GM19023 (cell line): ENCODE results near the gene FGGY.
"Not testable (repeated sequence)": the region's sequence is repeated elsewhere in the genome, so short reads cannot be mapped to it uniquely, and the experiment has no call there.

ENCODE experiments used
- ATAC-seq: cut with Tn5 transposase; IDR thresholded peaks from one replicate; pipeline ENCODE4 v1.9.1; 2021; ENCODE audit warnings: mild to moderate bottlenecking, moderate library complexity; ENCODE audit not compliant: unreplicated experiment

FGGY gene

GRCh38 chr1:59474496-59474895 lies 177.6 kb downstream of the FGGY start:
- no peak for ATAC-seq

- ATAC-seq, result no peak
These were observed 178.8 kb downstream of the FGGY start for GRCh38 chr1:59475737-59476136.

GRCh38 chr1:59477286-59477685 lies 180.4 kb downstream of the FGGY start:
- ATAC-seq, result no peak

- no peak for ATAC-seq
These were observed 181.0 kb downstream of the FGGY start for GRCh38 chr1:59477867-59478266.

- ATAC-seq, result no peak
These were observed 181.9 kb downstream of the FGGY start for GRCh38 chr1:59478822-59479221.

GRCh38 chr1:59480188-59480888 lies 183.4 kb downstream of the FGGY start:
- no peak for ATAC-seq

GRCh38 chr1:59481881-59482505 lies 185.1 kb downstream of the FGGY start:
- no peak for ATAC-seq

GRCh38 chr1:59482986-59483385 lies 186.1 kb downstream of the FGGY start:
- no peak for ATAC-seq

GRCh38 chr1:59484096-59484495 lies 187.2 kb downstream of the FGGY start:
- ATAC-seq, result no peak

GRCh38 chr1:59485171-59485570 lies 188.3 kb downstream of the FGGY start:
- no peak for ATAC-seq

- ATAC-seq, result no peak
These were observed 189.1 kb downstream of the FGGY start for GRCh38 chr1:59485949-59486348.

- ATAC-seq, result no peak
These were observed 189.7 kb downstream of the FGGY start for GRCh38 chr1:59486615-59487014.

GRCh38 chr1:59487335-59488031 lies 190.6 kb downstream of the FGGY start:
- ATAC-seq, result no peak

GRCh38 chr1:59492500-59492899 lies 195.6 kb downstream of the FGGY start:
- no peak for ATAC-seq

GRCh38 chr1:59494145-59494833 lies 197.4 kb downstream of the FGGY start:
- no peak for ATAC-seq

GRCh38 chr1:59496156-59496555 lies 199.3 kb downstream of the FGGY start:
- not testable (repeated sequence) for ATAC-seq

GRCh38 chr1:59497616-59498015 lies 200.7 kb downstream of the FGGY start:
- ATAC-seq, result no peak

- no peak for ATAC-seq
These were observed 201.7 kb downstream of the FGGY start for GRCh38 chr1:59498640-59499039.

- no peak for ATAC-seq
These were observed 202.5 kb downstream of the FGGY start for GRCh38 chr1:59499273-59499942.

- no peak for ATAC-seq
These were observed 203.2 kb downstream of the FGGY start for GRCh38 chr1:59499943-59500569.
